HepG2 (cell line): ENCODE measurements around the gene CDK5RAP2. TPM values are rescaled to one million over a fixed set of nuclear protein-coding genes. Genes with fewer than 3 reads are reported as not detected.

Experiments used
- ATAC-seq: fragments of 200-7000 bp; cut with Tn5 transposase; 3 replicates; pipeline ENCODE4 v1.9.1; 2020; ENCODE audit warnings: mild to moderate bottlenecking, moderate library complexity
- BruUV-seq: library from RNA; stranded (reverse); fragments of 400-500 nt; replicated peaks from 2 replicates; lab custom pipeline; 2021; lab: Mats Ljungman, UMichigan
- CTCF ChIA-PET: fragments of 300-600 bp; formaldehyde crosslinking; extraction: SDS; loops from one replicate; lab custom pipeline; 2021; ENCODE audit warnings: low total read pairs, inconsistent platforms, low intra/inter-chr PET ratio; lab: Yijun Ruan, JAX
- POLR2A ChIA-PET: fragments of 350-600 bp; sonication (Branson Sonifier 250); formaldehyde crosslinking; loops from one replicate; lab custom pipeline; 2020; ENCODE audit warnings: antibody characterized with exemption, inconsistent platforms; lab: Yijun Ruan, JAX
- DNase-seq: peaks from one replicate; pipeline ENCODE4 v3.0.0-alpha.2; 2015; ENCODE audit warnings: low spot score
- FAIRE-seq: peaks from 3 replicates; lab custom pipeline; 2011; peaks lifted over from hg19 to GRCh38; lab: Jason Lieb, UNC
- H2AFZ ChIP-seq: one replicate; pipeline ENCODE4 v1.6.1; 2011; ENCODE audit warnings: low read length, inconsistent platforms
- H3K27ac ChIP-seq: fragments of 300-600 bp; 3 replicates; pipeline ENCODE4 v1.8.0; 2011; ENCODE audit warnings: mixed run types, mild to moderate bottlenecking, mixed read lengths, low read length, inconsistent platforms; ENCODE audit not compliant: insufficient read depth; ENCODE audit errors: extremely low read length
- H3K27me3 ChIP-seq, 2 experiments: fragments of 200-600 bp in 1 of 2; 2 replicates in 1 of 2; 3 replicates in 1 of 2; pipeline versions ENCODE4 v1.6.0 to v1.8.0; 2011; ENCODE audit warnings: low read length in 2 of 2, mild to moderate bottlenecking in 2 of 2, moderate library complexity in 2 of 2, inconsistent platforms in 1 of 2; ENCODE audit not compliant: insufficient read depth in 2 of 2, control insufficient read depth in 1 of 2
- H3K36me3 ChIP-seq, 2 experiments: fragments of 200-600 bp in 1 of 2; replicated peaks in 1 of 2; 2 replicates in 1 of 2; 3 replicates in 1 of 2; pipeline versions ENCODE4 v1.5.1 to v1.8.0; 2011; ENCODE audit warnings: low read length in 2 of 2, inconsistent platforms in 1 of 2; ENCODE audit not compliant: insufficient read depth in 2 of 2, control insufficient read depth in 1 of 2
- H3K4me1 ChIP-seq: 2 replicates; pipeline ENCODE4 v1.5.1; 2012; ENCODE audit warnings: low read length, inconsistent platforms; ENCODE audit not compliant: insufficient read depth
- H3K4me2 ChIP-seq: 2 replicates; pipeline ENCODE4 v1.6.0; 2011; ENCODE audit warnings: low read depth, low read length, inconsistent platforms
- H3K4me3 ChIP-seq, 3 experiments: fragments of 200-600 bp in 1 of 3; sonication (generic), shearing (Covaris generic) in 1 of 3; replicated peaks in 1 of 3; 2 replicates each; pipeline ENCODE4 v1.5.1; 2011 to 2016; ENCODE audit warnings: low read length in 3 of 3, inconsistent platforms in 2 of 3, low read depth in 2 of 3, mild to moderate bottlenecking in 2 of 3, control low read depth in 1 of 3, mixed read lengths in 1 of 3; ENCODE audit not compliant: insufficient read depth in 1 of 3
- H3K79me2 ChIP-seq: one replicate; pipeline ENCODE4 v1.6.1; 2011; ENCODE audit warnings: low read length, inconsistent platforms; ENCODE audit not compliant: insufficient read depth
- H3K9ac ChIP-seq: 2 replicates; pipeline ENCODE4 v1.6.0; 2011; ENCODE audit warnings: mild to moderate bottlenecking, low read depth, low read length, inconsistent platforms; ENCODE audit not compliant: insufficient read depth
- H3K9me3 ChIP-seq: 2 replicates; pipeline ENCODE4 v1.5.1; 2012; ENCODE audit warnings: mild to moderate bottlenecking, low read length
- H4K20me1 ChIP-seq: 2 replicates; pipeline ENCODE4 v1.6.0; 2011; ENCODE audit warnings: inconsistent platforms, mild to moderate bottlenecking, low read length, moderate library complexity; ENCODE audit not compliant: insufficient read depth
- FOXK2 ChIP-seq: fragments of 450-650 bp; IDR thresholded peaks from 2 replicates; pipeline ENCODE4 v1.6.1; 2016
- GABPB1 ChIP-seq: IDR thresholded peaks from 2 replicates; pipeline ENCODE4 v1.6.1; 2016; ENCODE audit warnings: mild to moderate bottlenecking, missing genetic modification reagents, moderate library complexity, missing compliant biosample characterization
- KMT2A ChIP-seq: sonication (generic); formaldehyde crosslinking; IDR thresholded peaks from 2 replicates; pipeline ENCODE4 v1.4.0; 2020; ENCODE audit warnings: missing genetic modification reagents
- MAFK ChIP-seq, 2 experiments: IDR thresholded peaks in 1 of 2; conservative IDR thresholded peaks in 1 of 2; 2 replicates each; pipeline ENCODE4 v1.6.1; 2011; ENCODE audit warnings: improper control_type of control experiment in 2 of 2, low read length in 2 of 2
- MIXL1 ChIP-seq: IDR thresholded peaks from 2 replicates; pipeline ENCODE4 v1.6.1; 2016
- NFRKB ChIP-seq: fragments of 450-650 bp; IDR thresholded peaks from 2 replicates; pipeline ENCODE4 v1.6.1; 2017
- PRDM15 ChIP-seq: sonication (generic); formaldehyde crosslinking; IDR thresholded peaks from 2 replicates; pipeline ENCODE4 v1.4.0; 2020; ENCODE audit warnings: missing genetic modification reagents
- SETDB1 ChIP-seq: sonication (generic); formaldehyde crosslinking; IDR thresholded peaks from 2 replicates; pipeline ENCODE4 v1.5.1; 2020; ENCODE audit warnings: missing genetic modification reagents, mild to moderate bottlenecking, borderline replicate concordance
- SMAD1 ChIP-seq: sonication (generic); formaldehyde crosslinking; IDR thresholded peaks from 2 replicates; pipeline ENCODE4 v1.4.0; 2020; ENCODE audit warnings: missing genetic modification reagents, low read depth, mild to moderate bottlenecking, borderline replicate concordance
- TRIM22 ChIP-seq: fragments of 450-650 bp; IDR thresholded peaks from 2 replicates; pipeline ENCODE4 v1.6.1; 2017
- ZFP36 ChIP-seq: fragments of 150-350 bp; IDR thresholded peaks from 2 replicates; pipeline ENCODE4 v1.6.1; 2018; ENCODE audit warnings: borderline replicate concordance, low read length, low read depth; ENCODE audit not compliant: partially characterized antibody
- ZNF33A ChIP-seq: sonication (generic); formaldehyde crosslinking; IDR thresholded peaks from 2 replicates; pipeline ENCODE4 v1.5.1; 2020; ENCODE audit warnings: missing genetic modification reagents, mild to moderate bottlenecking, moderate library complexity, borderline replicate concordance
- ZNF547 ChIP-seq: sonication (generic); formaldehyde crosslinking; IDR thresholded peaks from 2 replicates; pipeline ENCODE4 v1.5.1; 2020; ENCODE audit warnings: mild to moderate bottlenecking, missing genetic modification reagents
- ZNF777 ChIP-seq: sonication (generic); formaldehyde crosslinking; IDR thresholded peaks from 2 replicates; pipeline ENCODE4 v1.4.0; 2020; ENCODE audit warnings: missing genetic modification reagents
- ZNF839 ChIP-seq: sonication (generic); formaldehyde crosslinking; IDR thresholded peaks from 2 replicates; pipeline ENCODE4 v1.4.0; 2020; ENCODE audit warnings: missing genetic modification reagents, mild to moderate bottlenecking, borderline replicate concordance
- WGBS: methylation state at CpG from one replicate; pipeline ENCODE4 v1.1.6; 2017; ENCODE audit warnings: low lambda C conversion rate; 5-methylcytosine and 5-hydroxymethylcytosine counted together
- in situ Hi-C: cut with HindIII; loops from 2 replicates; pipeline ENCODE4 v1.10.0; 2017; ENCODE audit warnings: low pct_unique_long_range_greater_than_20kb; ENCODE audit not compliant: extremely low pct_ligation_motif_present
- intact Hi-C: fragments of 100-400 bp; cut with micrococcal nuclease; formaldehyde crosslinking; loops from one replicate; pipeline ENCODE4 v1.10.0; 2022; ENCODE audit not compliant: unreplicated experiment
- polyA plus RNA-seq, 8 experiments: library from polyadenylated mRNA; depleted of rRNA in 3 of 8; stranded (reverse) in 7 of 8; unstranded in 1 of 8; fragments of >200 nt; fragmentation: Illumina TruSeq in 4 of 8; extraction: Trizol in 4 of 8; gene quantifications; 2 replicates each; pipeline versions ENCODE4 v1.2.1 to v1.2.3, GENCODE V29; 2011 to 2016; ENCODE audit warnings: low read depth in 4 of 8, missing spikeins in 1 of 8, mixed read lengths in 1 of 8; ENCODE audit not compliant: insufficient read depth in 1 of 8
- total RNA-seq, 5 experiments: library from RNA; depleted of rRNA; stranded (reverse); fragments of >200 nt; fragmentation: Illumina TruSeq; extraction: Trizol; gene quantifications; 2 replicates each; pipeline ENCODE4 v1.2.3, GENCODE V29; 2016; ENCODE audit warnings: low read depth in 1 of 5
- TF ChIP-seq, protein P1 (sequence below): sonication (generic); formaldehyde crosslinking; IDR thresholded peaks from 2 replicates; pipeline ENCODE4 v1.9.0; 2021; ENCODE audit warnings: missing genetic modification reagents, mild to moderate bottlenecking, borderline replicate concordance

CDK5RAP2 gene
- total and polyA plus RNA-seq, 2 of the 13 experiments (the other 11 are each of a cell fraction or from before 2014, with no cell fraction given), result 31.8 to 42.2 TPM

DNA sequence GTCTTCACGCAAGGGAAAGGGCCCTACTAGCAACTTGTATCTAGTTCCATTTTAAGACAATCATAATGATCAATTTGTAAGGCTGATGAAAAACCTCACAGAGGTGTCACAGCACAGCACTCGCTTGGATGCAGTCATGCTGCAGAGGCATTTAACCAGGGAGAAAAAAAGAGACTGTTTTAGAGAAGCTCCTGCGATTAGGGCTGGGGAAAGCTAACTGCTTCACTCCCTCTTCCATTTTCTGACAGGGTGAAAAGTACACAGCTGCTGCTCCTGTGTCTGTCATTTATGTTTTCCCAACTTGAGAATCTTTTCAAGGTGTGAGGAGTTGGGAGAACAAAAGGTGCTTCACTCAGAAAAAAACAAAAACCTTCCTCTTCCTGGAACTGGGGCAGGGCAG is 106.4 kb downstream of the CDK5RAP2 start (continued):
- no peak for TF ChIP-seq MAFK (conservative IDR thresholded peaks at IDR 0.05 in 1 of 2, IDR thresholded peaks at IDR 0.05 in 1 of 2; ENCODE audit: low read length in 2 of 2)
- no peak for TF ChIP-seq ZNF839 (CRISPR knock-in tag)
- TF ChIP-seq NFRKB, result no peak
- TF ChIP-seq SETDB1 (CRISPR knock-in tag), result no peak
- no peak for TF ChIP-seq GABPB1
- no peak for TF ChIP-seq ZNF547 (CRISPR knock-in tag)
- TF ChIP-seq ZFP36, result no peak
- TF ChIP-seq FOXK2, result no peak
- TF ChIP-seq PRDM15 (CRISPR knock-in tag), result no peak
- no peak for TF ChIP-seq MIXL1 (CRISPR knock-in tag)

DNA sequence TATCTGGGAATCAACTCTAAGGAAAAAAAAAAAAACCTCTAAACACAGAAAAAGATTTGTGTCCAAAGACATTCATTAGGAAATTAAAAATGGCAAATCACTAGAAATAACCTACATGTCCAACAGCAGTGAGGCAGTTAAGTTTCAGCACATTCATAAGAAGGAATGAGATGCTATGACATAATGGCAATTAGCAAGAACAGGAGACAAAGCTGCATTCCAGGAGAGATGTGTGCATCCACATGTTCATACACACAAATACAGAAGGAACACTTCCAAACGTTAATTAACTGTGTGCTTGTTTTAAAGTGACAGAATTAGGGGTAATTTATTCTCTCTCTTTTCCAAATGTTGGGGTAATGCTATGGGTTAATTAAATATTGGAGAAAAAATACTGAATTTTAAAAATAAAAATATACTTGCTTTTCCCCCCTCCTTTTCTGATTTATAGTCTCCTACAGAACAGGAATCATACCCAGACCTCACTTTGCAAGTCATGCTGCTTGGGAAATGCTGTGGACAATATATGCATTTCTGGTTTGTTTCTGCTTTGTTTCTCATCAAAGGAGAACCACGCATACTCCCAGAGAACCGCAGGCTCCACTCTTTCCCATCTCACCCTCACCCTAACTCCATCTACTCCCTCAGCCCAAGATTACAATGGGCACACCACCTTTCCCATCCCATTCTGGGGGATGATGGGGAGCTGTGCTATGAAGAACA is 114.1 kb downstream of the CDK5RAP2 start:
- no peak overlapping the region for H3K9ac ChIP-seq
- no peak overlapping the region for H3K4me3 ChIP-seq
- POLR2A ChIA-PET, result no interaction called here
- H3K36me3 ChIP-seq, result peaks cover 17 to 66% of the 10 kb centered on the region in 2 experiments
- H3K4me2 ChIP-seq, result no peak overlapping the region
- intact Hi-C loops, result no loop called here
- H4K20me1 ChIP-seq, result no peaks in the 10 kb centered on the region
- no peak overlapping the region for H3K27ac ChIP-seq
- in situ Hi-C loops, result loop anchor here (10.0 kb wide), 1 partner anchor 61 kb away; no protein-coding TSS in a partner anchor
- CTCF ChIA-PET, result no interaction called here
- no peaks in the 10 kb centered on the region for H3K4me1 ChIP-seq
- DNase-seq (no peak), FAIRE-seq (no peak), ATAC-seq (no peak)
- no peaks in the 10 kb centered on the region for H3K9me3 ChIP-seq
- no peak overlapping the region for H2AFZ ChIP-seq
- H3K27me3 ChIP-seq, result no peaks in the 10 kb centered on the region
- WGBS, result 97% methylated on average over 3 of the region's 3 CpGs
- no TSS peak for BruUV-seq
- H3K79me2 ChIP-seq, result no peaks in the 10 kb centered on the region
- no peak for TF ChIP-seq SMAD1 (CRISPR knock-in tag)
- TF ChIP-seq, protein P1, sequence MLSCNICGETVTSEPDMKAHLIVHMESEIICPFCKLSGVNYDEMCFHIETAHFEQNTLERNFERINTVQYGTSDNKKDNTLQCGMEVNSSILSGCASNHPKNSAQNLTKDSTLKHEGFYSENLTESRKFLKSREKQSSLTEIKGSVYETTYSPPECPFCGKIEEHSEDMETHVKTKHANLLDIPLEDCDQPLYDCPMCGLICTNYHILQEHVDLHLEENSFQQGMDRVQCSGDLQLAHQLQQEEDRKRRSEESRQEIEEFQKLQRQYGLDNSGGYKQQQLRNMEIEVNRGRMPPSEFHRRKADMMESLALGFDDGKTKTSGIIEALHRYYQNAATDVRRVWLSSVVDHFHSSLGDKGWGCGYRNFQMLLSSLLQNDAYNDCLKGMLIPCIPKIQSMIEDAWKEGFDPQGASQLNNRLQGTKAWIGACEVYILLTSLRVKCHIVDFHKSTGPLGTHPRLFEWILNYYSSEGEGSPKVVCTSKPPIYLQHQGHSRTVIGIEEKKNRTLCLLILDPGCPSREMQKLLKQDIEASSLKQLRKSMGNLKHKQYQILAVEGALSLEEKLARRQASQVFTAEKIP (CRISPR knock-in tag), result no peak
- no peak for TF ChIP-seq TRIM22
- no peak for TF ChIP-seq KMT2A
- TF ChIP-seq ZNF33A (CRISPR knock-in tag), result no peak
- TF ChIP-seq ZNF777, result no peak
